ENCODE data around the gene CCDC187. TPM values are rescaled to one million over a fixed set of nuclear protein-coding genes. Genes with fewer than 3 reads are reported as not detected.

The CCDC187 gene
- total RNA-seq, 4 donors from 2014 or later: 0.20 TPM; not detected in 3

- H3K4me1 ChIP-seq: no peaks in the 10 kb centered on the region
- no peak overlapping the region for H3K27ac ChIP-seq
- H3K4me3 ChIP-seq: no peak overlapping the region
- H3K9me3 ChIP-seq: no peaks in the 10 kb centered on the region
- DNase-seq (ENCODE audit: low spot score in 2 of 2): no peak
- 61 to 62% methylated on average over 13 to 16 of the region's 21 CpGs for WGBS, 2 donors
- no peaks in the 10 kb centered on the region for H3K36me3 ChIP-seq
- no peak for TF ChIP-seq CTCF (IDR thresholded peaks at IDR 0.05)
- no peak for TF ChIP-seq POLR2A (IDR thresholded peaks at IDR 0.05)
- TF ChIP-seq EP300 (IDR thresholded peaks at IDR 0.05): no peak
- peaks cover 0 to 56% of the 10 kb centered on the region in 2 donors for H3K27me3 ChIP-seq
These were observed 28.1 kb downstream of the CCDC187 start for GRCh38 chr9:136275655-136276429.

GRCh38 chr9:136274786-136275654, 28.9 kb downstream of the CCDC187 start:
- Histone ChIP-seq H3K4me1 (no peaks in the 10 kb centered on the region), H3K36me3 (no peaks in the 10 kb centered on the region), H3K4me3 (no peak overlapping the region), H3K27ac (no peak overlapping the region), H3K9me3 (no peaks in the 10 kb centered on the region), H3K27me3 (peaks cover 0 to 56% of the 10 kb centered on the region in 2 donors)
- WGBS, 2 donors: 47 to 50% methylated on average over 25 of the region's 28 CpGs
- TF ChIP-seq CTCF (IDR thresholded peaks at IDR 0.05) (no peak), EP300 (IDR thresholded peaks at IDR 0.05) (no peak), POLR2A (IDR thresholded peaks at IDR 0.05) (no peak)
- no peak for DNase-seq (ENCODE audit: low spot score in 2 of 2)

GRCh38 chr9:136273921-136274785, 29.7 kb downstream of the CCDC187 start:
- no peaks in the 10 kb centered on the region for H3K9me3 ChIP-seq
- no peak overlapping the region for H3K27ac ChIP-seq
- TF ChIP-seq POLR2A (IDR thresholded peaks at IDR 0.05): no peak
- TF ChIP-seq EP300 (IDR thresholded peaks at IDR 0.05): no peak
- TF ChIP-seq CTCF (IDR thresholded peaks at IDR 0.05): no peak
- H3K4me1 ChIP-seq: no peaks in the 10 kb centered on the region
- no peaks in the 10 kb centered on the region for H3K36me3 ChIP-seq
- WGBS, 2 donors: 83 to 85% methylated on average over 10 to 27 of the region's 28 CpGs
- no peak overlapping the region for H3K4me3 ChIP-seq
- DNase-seq (ENCODE audit: low spot score in 2 of 2): no peak
- peaks cover 0 to 48% of the 10 kb centered on the region in 2 donors for H3K27me3 ChIP-seq

GRCh38 chr9:136273244-136273865, 30.5 kb downstream of the CCDC187 start:
- H3K4me3 ChIP-seq: no peak overlapping the region
- no peaks in the 10 kb centered on the region for H3K4me1 ChIP-seq
- H3K27ac ChIP-seq: no peak overlapping the region
- TF ChIP-seq EP300 (IDR thresholded peaks at IDR 0.05) (no peak), CTCF (IDR thresholded peaks at IDR 0.05) (no peak), POLR2A (IDR thresholded peaks at IDR 0.05) (no peak)
- peaks cover 0 to 42% of the 10 kb centered on the region in 2 donors for H3K27me3 ChIP-seq
- no peaks in the 10 kb centered on the region for H3K9me3 ChIP-seq
- WGBS, 2 donors: 72 to 73% methylated on average over 14 of the region's 14 CpGs
- no peaks in the 10 kb centered on the region for H3K36me3 ChIP-seq
- no peak for DNase-seq (ENCODE audit: low spot score in 2 of 2)

All from tibial nerve (tissue), 4 donors.